ENCODE results near the gene POLR3B.

POLR3B gene

GRCh38 chr12:106333010-106333409, 24.5 kb upstream of the POLR3B start:
- no peak for DNase-seq (ENCODE audit: low read depth, low spot score)
- no peaks in the 10 kb centered on the region; the same call in 1 of the 2 replicates for H3K36me3 ChIP-seq (ENCODE audit: insufficient read depth, low read length)
- no peak for TF ChIP-seq FOXP2 (optimal IDR thresholded peaks at IDR 0.05; ENCODE audit: control extremely low read depth, extremely low read length, insufficient read depth)
- no peak for TF ChIP-seq POLR2AphosphoS5 (IDR thresholded peaks at IDR 0.05; ENCODE audit: borderline replicate concordance, low read depth, low read length)
- no peak for TF ChIP-seq EZH2 (IDR thresholded peaks at IDR 0.05)
- no peak overlapping the region for H3K27ac ChIP-seq
- no peaks in the 10 kb centered on the region; the same call in 1 of the 2 replicates for H3K9me3 ChIP-seq (ENCODE audit: low read depth, low read length)
- H3K4me3 ChIP-seq: no peak overlapping the region
- no peak overlapping the region for H3K9ac ChIP-seq (ENCODE audit: insufficient read length)

DNA sequence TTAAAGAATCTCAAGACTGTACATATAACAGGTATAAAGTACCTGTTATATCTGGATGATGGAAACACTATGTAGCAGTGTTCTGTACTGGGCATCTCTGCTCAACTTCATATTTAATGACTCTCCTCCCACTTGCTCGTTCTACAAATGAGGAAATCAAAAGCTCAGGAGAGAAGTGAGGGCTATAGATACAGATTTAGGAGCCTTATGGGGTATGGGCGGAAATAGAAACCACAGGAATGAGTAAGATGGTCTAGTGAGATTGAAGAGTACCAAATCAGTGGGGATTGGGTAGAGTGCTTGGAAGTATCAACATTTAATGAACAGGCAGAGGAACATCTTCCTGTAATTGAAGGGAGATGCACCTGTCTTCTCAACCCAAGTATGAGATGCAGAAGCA, 23.8 kb upstream of the POLR3B start:
- no peak overlapping the region for H3K4me3 ChIP-seq
- no peaks in the 10 kb centered on the region; the same call in 1 of the 2 replicates for H3K9me3 ChIP-seq (ENCODE audit: low read depth, low read length)
- no peak overlapping the region for H3K9ac ChIP-seq (ENCODE audit: insufficient read length)
- no peak overlapping the region for H3K27ac ChIP-seq
- DNase-seq (ENCODE audit: low read depth, low spot score): no peak
- H3K36me3 ChIP-seq (ENCODE audit: insufficient read depth, low read length): no peaks in the 10 kb centered on the region; the same call in 1 of the 2 replicates
- no peak for TF ChIP-seq FOXP2 (optimal IDR thresholded peaks at IDR 0.05; ENCODE audit: control extremely low read depth, extremely low read length, insufficient read depth)
- no peak for TF ChIP-seq EZH2 (IDR thresholded peaks at IDR 0.05)
- TF ChIP-seq POLR2AphosphoS5 (IDR thresholded peaks at IDR 0.05; ENCODE audit: borderline replicate concordance, low read depth, low read length): no peak

DNA sequence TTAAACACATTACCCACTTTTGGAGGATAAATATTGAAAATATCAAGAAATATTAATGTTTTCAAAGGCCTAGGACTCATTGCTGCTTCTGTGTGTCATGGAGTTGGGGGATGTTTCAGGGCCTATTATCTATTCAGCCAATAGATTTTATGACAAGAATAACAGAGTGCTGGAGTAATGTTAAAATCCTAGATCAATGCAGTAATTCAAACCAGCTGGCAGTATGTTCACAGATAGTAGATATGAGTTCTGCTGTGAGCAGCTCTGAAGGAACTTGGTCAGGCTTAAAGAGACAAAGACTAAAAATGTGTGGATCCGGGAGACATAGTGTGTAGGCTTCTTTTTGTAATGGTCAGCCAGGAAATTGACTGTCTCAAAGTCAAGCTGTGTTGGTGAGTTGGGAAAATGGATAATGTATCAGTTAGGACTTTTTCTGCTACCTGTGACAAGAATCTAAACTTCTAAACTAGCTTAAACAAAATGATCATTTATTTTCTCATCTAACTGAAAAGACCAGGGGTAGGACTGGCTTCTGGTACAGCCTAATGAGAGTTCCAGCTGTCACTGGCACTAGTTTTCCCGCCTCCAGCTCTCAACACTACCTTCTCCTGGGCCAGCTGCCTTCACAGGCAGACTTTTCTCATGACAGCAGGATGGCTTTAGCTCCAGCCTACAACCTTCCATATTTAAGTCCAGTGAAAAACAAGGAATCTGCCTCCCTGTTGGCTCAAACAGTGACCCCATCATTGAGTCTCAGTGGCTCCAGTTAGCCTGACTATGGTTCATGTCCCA, 16.3 kb upstream of the POLR3B start:
- no peak overlapping the region for H3K9ac ChIP-seq (ENCODE audit: insufficient read length)
- H3K27ac ChIP-seq: peak overlapping the region; percentile 82
- no peak for DNase-seq (ENCODE audit: low read depth, low spot score)
- no peaks in the 10 kb centered on the region for H3K9me3 ChIP-seq (ENCODE audit: low read depth, low read length)
- no peaks in the 10 kb centered on the region for H3K36me3 ChIP-seq (ENCODE audit: insufficient read depth, low read length)
- no peak for TF ChIP-seq POLR2AphosphoS5 (IDR thresholded peaks at IDR 0.05; ENCODE audit: borderline replicate concordance, low read depth, low read length)
- no peak for TF ChIP-seq FOXP2 (optimal IDR thresholded peaks at IDR 0.05; ENCODE audit: control extremely low read depth, extremely low read length, insufficient read depth)
- no peak for TF ChIP-seq EZH2 (IDR thresholded peaks at IDR 0.05)
- H3K4me3 ChIP-seq: peak overlapping the region; percentile 18; the same call in 1 of the 2 replicates

GRCh38 chr12:106342397-106343213, 14.9 kb upstream of the POLR3B start:
- no peaks in the 10 kb centered on the region for H3K9me3 ChIP-seq (ENCODE audit: low read depth, low read length)
- TF ChIP-seq EZH2 (IDR thresholded peaks at IDR 0.05): no peak
- TF ChIP-seq POLR2AphosphoS5 (IDR thresholded peaks at IDR 0.05; ENCODE audit: borderline replicate concordance, low read depth, low read length): no peak
- no peak for DNase-seq (ENCODE audit: low read depth, low spot score)
- peak overlapping the region; percentile 37 for H3K9ac ChIP-seq (ENCODE audit: insufficient read length)
- H3K36me3 ChIP-seq (ENCODE audit: insufficient read depth, low read length): no peaks in the 10 kb centered on the region
- 0 out of 2 replicates have a peak overlapping the region, but pooled peaks have one; percentile 25 for H3K27ac ChIP-seq
- 0 out of 2 replicates have a peak overlapping the region, but pooled peaks have one; percentile 36 for H3K4me3 ChIP-seq

GRCh38 chr12:106343214-106343528, 14.4 kb upstream of the POLR3B start:
- no peak overlapping the region for H3K27ac ChIP-seq
- no peaks in the 10 kb centered on the region for H3K36me3 ChIP-seq (ENCODE audit: insufficient read depth, low read length)
- no peaks in the 10 kb centered on the region for H3K9me3 ChIP-seq (ENCODE audit: low read depth, low read length)
- no peak for TF ChIP-seq FOXP2 (optimal IDR thresholded peaks at IDR 0.05; ENCODE audit: control extremely low read depth, extremely low read length, insufficient read depth)
- TF ChIP-seq EZH2 (IDR thresholded peaks at IDR 0.05): no peak
- TF ChIP-seq POLR2AphosphoS5 (IDR thresholded peaks at IDR 0.05; ENCODE audit: borderline replicate concordance, low read depth, low read length): no peak
- peak overlapping the region; percentile 37 for H3K9ac ChIP-seq (ENCODE audit: insufficient read length)
- 0 out of 2 replicates have a peak overlapping the region, but pooled peaks have one; percentile 36 for H3K4me3 ChIP-seq
- DNase-seq (ENCODE audit: low read depth, low spot score): no peak

GRCh38 chr12:106344131-106344530, 13.4 kb upstream of the POLR3B start:
- Histone ChIP-seq H3K4me3 (no peak overlapping the region), H3K27ac (no peak overlapping the region), H3K9me3 (ENCODE audit: low read depth, low read length) (no peaks in the 10 kb centered on the region), H3K36me3 (ENCODE audit: insufficient read depth, low read length) (no peaks in the 10 kb centered on the region), H3K9ac (ENCODE audit: insufficient read length) (no peak overlapping the region)
- no peak for DNase-seq (ENCODE audit: low read depth, low spot score)
- TF ChIP-seq EZH2 (IDR thresholded peaks at IDR 0.05) (no peak), FOXP2 (optimal IDR thresholded peaks at IDR 0.05; ENCODE audit: control extremely low read depth, extremely low read length, insufficient read depth) (no peak), POLR2AphosphoS5 (IDR thresholded peaks at IDR 0.05; ENCODE audit: borderline replicate concordance, low read depth, low read length) (no peak)

GRCh38 chr12:106345746-106346145, 11.8 kb upstream of the POLR3B start:
- Histone ChIP-seq H3K27ac (no peak overlapping the region), H3K4me3 (no peak overlapping the region), H3K36me3 (ENCODE audit: insufficient read depth, low read length) (no peaks in the 10 kb centered on the region), H3K9ac (ENCODE audit: insufficient read length) (no peak overlapping the region), H3K9me3 (ENCODE audit: low read depth, low read length) (no peaks in the 10 kb centered on the region)
- DNase-seq (ENCODE audit: low read depth, low spot score): no peak
- TF ChIP-seq EZH2 (IDR thresholded peaks at IDR 0.05) (no peak), FOXP2 (optimal IDR thresholded peaks at IDR 0.05; ENCODE audit: control extremely low read depth, extremely low read length, insufficient read depth) (no peak), POLR2AphosphoS5 (IDR thresholded peaks at IDR 0.05; ENCODE audit: borderline replicate concordance, low read depth, low read length) (no peak)

DNA sequence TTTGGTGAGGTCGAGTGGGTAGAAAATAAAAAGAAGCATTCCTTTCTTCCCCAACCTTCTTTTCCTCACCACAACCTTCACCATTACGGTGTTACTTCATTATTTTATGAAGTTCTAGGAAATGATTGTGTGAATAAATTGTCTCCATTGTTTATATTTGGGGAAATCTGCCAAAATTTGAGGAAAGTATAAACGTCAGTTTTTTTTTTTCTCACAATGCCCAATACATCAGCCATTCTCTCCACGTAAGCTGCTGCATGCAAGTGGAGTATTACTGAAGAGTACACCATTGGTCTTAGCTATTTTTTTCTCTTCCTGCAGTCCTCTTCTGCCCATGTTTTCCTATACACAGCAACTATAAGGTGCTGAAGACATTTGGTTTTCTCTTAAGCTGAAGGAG, 9.1 kb upstream of the POLR3B start:
- Histone ChIP-seq H3K27ac (no peak overlapping the region), H3K9me3 (ENCODE audit: low read depth, low read length) (no peaks in the 10 kb centered on the region), H3K9ac (ENCODE audit: insufficient read length) (no peak overlapping the region), H3K4me3 (no peak overlapping the region), H3K36me3 (ENCODE audit: insufficient read depth, low read length) (no peaks in the 10 kb centered on the region)
- no peak for TF ChIP-seq FOXP2 (optimal IDR thresholded peaks at IDR 0.05; ENCODE audit: control extremely low read depth, extremely low read length, insufficient read depth)
- no peak for TF ChIP-seq EZH2 (IDR thresholded peaks at IDR 0.05)
- no peak for TF ChIP-seq POLR2AphosphoS5 (IDR thresholded peaks at IDR 0.05; ENCODE audit: borderline replicate concordance, low read depth, low read length)
- DNase-seq (ENCODE audit: low read depth, low spot score): no peak
